Omental fat pad (tissue), 4 donors: ENCODE measurements around the gene RBBP9. TPM values are rescaled to one million over a fixed set of nuclear protein-coding genes. Genes with fewer than 3 reads are reported as not detected.

ENCODE experiments used
- ATAC-seq: fragments of 150-250 bp; one replicate; pipeline ENCODE4 v1.9.1; 2016; ENCODE audit warnings: mild to moderate bottlenecking, moderate library complexity; ENCODE audit not compliant: low FRiP score
- DNase-seq: peaks from one replicate; pipeline ENCODE4 v3.0.0-alpha.2; 2019; ENCODE audit warnings: low spot score
- CTCF ChIP-seq, 3 donors: fragments of 450-650 bp; IDR thresholded peaks; one replicate each; pipeline ENCODE4 v1.5.1; 2016 to 2017; ENCODE audit warnings: antibody characterized with exemption in 3 of 3, mild to moderate bottlenecking in 3 of 3, moderate library complexity in 2 of 3
- small RNA-seq: library from RNA; depleted of rRNA; stranded (forward); fragments of <200 nt; gene quantifications from one replicate; pipeline ENCODE3, GENCODE V24; 2016
- total RNA-seq, 4 donors: library from RNA; depleted of rRNA; stranded (reverse); fragments of >200 nt; gene quantifications; one replicate each; pipeline ENCODE4 v1.1.0, GENCODE V29; 2016

Gene RBBP9
- total RNA-seq, 4 donors from 2014 or later, result 7.1 to 14.8 (median 11.8) TPM

- TF ChIP-seq CTCF (IDR thresholded peaks at IDR 0.05), result no peak
- ATAC-seq (no peak), DNase-seq (no peak)
Observed at GRCh38 chr20:18456600-18456999, 40.4 kb downstream of the RBBP9 start.

GRCh38 chr20:18443886-18444285, 53.1 kb downstream of the RBBP9 start:
- DNase-seq (no peak), ATAC-seq (no peak)
- no peak for TF ChIP-seq CTCF (IDR thresholded peaks at IDR 0.05)

GRCh38 chr20:18440403-18440802, 56.6 kb downstream of the RBBP9 start:
- no peak for ATAC-seq
- TF ChIP-seq CTCF (IDR thresholded peaks at IDR 0.05), result no peak
- no peak for DNase-seq

GRCh38 chr20:18436847-18437246, 60.2 kb downstream of the RBBP9 start:
- DNase-seq, result no peak
- TF ChIP-seq CTCF (IDR thresholded peaks at IDR 0.05), result no peak
- ATAC-seq, result no peak

Small RNA genes lying within 50 kb of the gene (small RNA-seq; reads per million reads assigned to genes)
- gene MIR3192, result not detected

Other genes starting within 250 kb of the RBBP9 start
- gene ZNF133, start 208.7 kb downstream of the RBBP9 start, total RNA-seq, result 10 to 100 TPM in 2 of 4 donors, 1 to 10 TPM in 2; 6.7 to 18.1 (median 8.6) TPM
- gene DZANK1, start 30.2 kb downstream of the RBBP9 start, total RNA-seq, result 1 to 10 TPM; 1.4 to 2.5 (median 2.1) TPM
- 10 to 100 TPM in 1 of 4 donors, 1 to 10 TPM in 3; 6.0 to 10.1 (median 7.7) TPM for gene POLR3F, start 29.8 kb downstream of the RBBP9 start, total RNA-seq
- 10 to 100 TPM; 35.5 to 44.6 (median 38.5) TPM for gene SEC23B, start 10.7 kb upstream of the RBBP9 start, total RNA-seq
- gene SMIM26, start 70.2 kb upstream of the RBBP9 start, total RNA-seq, result 100 to 1,000 TPM in 3 of 4 donors, 10 to 100 TPM in 1; 84.2 to 145 (median 113) TPM
- gene DTD1, start 90.8 kb upstream of the RBBP9 start, total RNA-seq, result 10 to 100 TPM; 20.6 to 35.7 (median 26.7) TPM